Measurements from ENCODE around the gene SLC35A1.

Gene SLC35A1

GRCh38 chr6:87522686-87523085 is 49.9 kb downstream of the SLC35A1 start:
- DNase-seq (ENCODE audit: extremely low read depth in 1 of 2, low read depth in 1 of 2), result no peak

GRCh38 chr6:87529221-87529620 is 56.4 kb downstream of the SLC35A1 start:
- DNase-seq (ENCODE audit: extremely low read depth in 1 of 2, low read depth in 1 of 2), result no peak

- no peak for DNase-seq (ENCODE audit: extremely low read depth in 1 of 2, low read depth in 1 of 2)
Observed at GRCh38 chr6:87534377-87535047, 61.7 kb downstream of the SLC35A1 start.

GRCh38 chr6:87538510-87539260 is 65.9 kb downstream of the SLC35A1 start:
- no peak for DNase-seq (ENCODE audit: extremely low read depth in 1 of 2, low read depth in 1 of 2)

- no peak for DNase-seq (ENCODE audit: extremely low read depth in 1 of 2, low read depth in 1 of 2)
Observed at GRCh38 chr6:87539554-87539953, 66.8 kb downstream of the SLC35A1 start.

- DNase-seq (ENCODE audit: extremely low read depth in 1 of 2, low read depth in 1 of 2), result no peak
Observed at GRCh38 chr6:87540539-87540938, 67.8 kb downstream of the SLC35A1 start.

GRCh38 chr6:87541041-87541440 is 68.3 kb downstream of the SLC35A1 start:
- DNase-seq (ENCODE audit: extremely low read depth in 1 of 2, low read depth in 1 of 2), result no peak

- DNase-seq (ENCODE audit: extremely low read depth in 1 of 2, low read depth in 1 of 2), result no peak
Observed at GRCh38 chr6:87541744-87542143, 69.0 kb downstream of the SLC35A1 start.

GRCh38 chr6:87543696-87544473 is 71.1 kb downstream of the SLC35A1 start:
- DNase-seq (ENCODE audit: extremely low read depth in 1 of 2, low read depth in 1 of 2), result no peak

- DNase-seq (ENCODE audit: extremely low read depth in 1 of 2, low read depth in 1 of 2), result no peak
Observed at GRCh38 chr6:87544474-87544735, 71.6 kb downstream of the SLC35A1 start.

GRCh38 chr6:87551799-87552198 is 79.0 kb downstream of the SLC35A1 start:
- DNase-seq (ENCODE audit: extremely low read depth in 1 of 2, low read depth in 1 of 2), result no peak

- DNase-seq (ENCODE audit: extremely low read depth in 1 of 2, low read depth in 1 of 2), result no peak
Observed at GRCh38 chr6:87553159-87553765, 80.5 kb downstream of the SLC35A1 start.

GRCh38 chr6:87555506-87555905 is 82.7 kb downstream of the SLC35A1 start:
- DNase-seq (ENCODE audit: extremely low read depth in 1 of 2, low read depth in 1 of 2), result no peak

GRCh38 chr6:87558446-87558845 is 85.7 kb downstream of the SLC35A1 start:
- no peak for DNase-seq (ENCODE audit: extremely low read depth in 1 of 2, low read depth in 1 of 2)

GRCh38 chr6:87561017-87561416 is 88.2 kb downstream of the SLC35A1 start:
- DNase-seq (ENCODE audit: extremely low read depth in 1 of 2, low read depth in 1 of 2), result no peak
